ENCODE data around the gene SLC31A2. TPM values are rescaled to one million over a fixed set of nuclear protein-coding genes. Genes with fewer than 3 reads are reported as not detected.

Gene SLC31A2
- total and polyA plus RNA-seq, 2 donors (not counting 1 experiment from before 2014, with no cell fraction given): 0.67 to 2.3 TPM

GRCh38 chr9:113153599-113153998, 2.8 kb downstream of the SLC31A2 start:
- Mint-ChIP-seq H3K9me3 (ENCODE audit: insufficient read depth) (no peaks in the 10 kb centered on the region), H3K4me3 (no peak overlapping the region), H3K27ac (no peak overlapping the region), H3K4me1 (peaks cover 18% of the 10 kb centered on the region), H3K27me3 (no peaks in the 10 kb centered on the region)
- Histone ChIP-seq H3K79me2 (ENCODE audit: control insufficient read depth, insufficient read depth, low read length) (no peaks in the 10 kb centered on the region), H3K27ac (ENCODE audit: low read length in 2 of 2) (no peak overlapping the region), H3K9me3 (ENCODE audit: control extremely low read depth in 1 of 3, control insufficient read depth in 2 of 3, insufficient read depth in 1 of 3, low read length in 2 of 3) (no peaks in the 10 kb centered on the region), H3K4me2 (replicated peaks; ENCODE audit: low read depth, low read length, poor library complexity, severe bottlenecking) (no peak overlapping the region), H3K36me3 (replicated peaks in 1 of 2; ENCODE audit: control extremely low read depth in 1 of 2, control insufficient read depth in 1 of 2, extremely low read depth in 1 of 2, insufficient read depth in 2 of 2, low read length in 1 of 2) (no peaks in the 10 kb centered on the region), H4K20me1 (ENCODE audit: control insufficient read depth, insufficient read depth, low read length, poor library complexity, severe bottlenecking) (no peaks in the 10 kb centered on the region), H3K9ac (ENCODE audit: low read length) (no peak overlapping the region), H3K27me3 (replicated peaks in 1 of 4; ENCODE audit: control extremely low read depth in 1 of 4, control insufficient read depth in 3 of 4, insufficient read depth in 4 of 4, low read length in 3 of 4) (no peaks in the 10 kb centered on the region), H3K4me1 (ENCODE audit: control insufficient read depth in 2 of 2, insufficient read depth in 2 of 2, low read length in 2 of 2) (peaks cover 0 to 19% of the 10 kb centered on the region in 2 donors), H2AFZ (ENCODE audit: insufficient read depth, low read depth, low read length, poor library complexity, severe bottlenecking) (no peak overlapping the region), H3K4me3 (ENCODE audit: control extremely low read depth in 1 of 5, extremely low read depth in 1 of 5, insufficient read depth in 1 of 5, low read depth in 2 of 5, low read length in 4 of 5) (no peak overlapping the region)
- no peak for ATAC-seq (ENCODE audit: low read depth)
- POLR2A ChIA-PET: no interaction called here
- CTCF ChIA-PET: interaction anchor here (1.1 kb wide), 1 partner anchor 248 kb away, joined by 4 read pairs; no protein-coding TSS in a partner anchor
- WGBS (ENCODE audit: insufficient coverage): 88% methylated on average over 2 of the region's 6 CpGs
- TF ChIP-seq EZH2 (IDR thresholded peaks at IDR 0.05; ENCODE audit: borderline replicate concordance, insufficient read depth, low read depth, low read length, poor library complexity, severe bottlenecking): no peak
- TF ChIP-seq, protein P1, sequence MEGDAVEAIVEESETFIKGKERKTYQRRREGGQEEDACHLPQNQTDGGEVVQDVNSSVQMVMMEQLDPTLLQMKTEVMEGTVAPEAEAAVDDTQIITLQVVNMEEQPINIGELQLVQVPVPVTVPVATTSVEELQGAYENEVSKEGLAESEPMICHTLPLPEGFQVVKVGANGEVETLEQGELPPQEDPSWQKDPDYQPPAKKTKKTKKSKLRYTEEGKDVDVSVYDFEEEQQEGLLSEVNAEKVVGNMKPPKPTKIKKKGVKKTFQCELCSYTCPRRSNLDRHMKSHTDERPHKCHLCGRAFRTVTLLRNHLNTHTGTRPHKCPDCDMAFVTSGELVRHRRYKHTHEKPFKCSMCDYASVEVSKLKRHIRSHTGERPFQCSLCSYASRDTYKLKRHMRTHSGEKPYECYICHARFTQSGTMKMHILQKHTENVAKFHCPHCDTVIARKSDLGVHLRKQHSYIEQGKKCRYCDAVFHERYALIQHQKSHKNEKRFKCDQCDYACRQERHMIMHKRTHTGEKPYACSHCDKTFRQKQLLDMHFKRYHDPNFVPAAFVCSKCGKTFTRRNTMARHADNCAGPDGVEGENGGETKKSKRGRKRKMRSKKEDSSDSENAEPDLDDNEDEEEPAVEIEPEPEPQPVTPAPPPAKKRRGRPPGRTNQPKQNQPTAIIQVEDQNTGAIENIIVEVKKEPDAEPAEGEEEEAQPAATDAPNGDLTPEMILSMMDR (IDR thresholded peaks at IDR 0.05): no peak
- intact Hi-C loops (cut with micrococcal nuclease): loop anchor here (10.0 kb wide), 1 partner anchor 261 kb away; the partner anchor contains the start of genes C9orf43 and POLE3
- DNase-seq: no peak

DNA sequence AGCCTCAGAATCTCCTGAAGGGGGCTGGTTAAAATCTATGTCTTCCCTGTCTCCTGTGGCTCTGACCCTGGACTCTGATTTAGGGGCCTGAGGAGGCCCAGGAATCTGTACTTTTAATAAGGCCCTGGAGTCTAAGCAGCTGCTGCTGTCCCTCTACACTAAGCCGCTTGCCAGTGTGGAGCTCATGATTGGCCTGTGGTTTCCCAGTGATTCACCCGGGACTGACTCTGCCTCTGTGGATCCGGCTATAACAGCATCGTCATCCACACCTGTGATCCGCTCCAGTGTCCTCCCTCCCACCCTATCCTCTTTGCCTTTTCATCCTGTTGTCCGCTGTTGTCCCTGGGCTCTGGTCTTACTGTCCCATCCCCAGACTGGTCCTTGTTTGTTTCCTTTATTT, 3.7 kb downstream of the SLC31A2 start:
- H3K4me3 Mint-ChIP-seq: no peak overlapping the region
- H3K27ac Mint-ChIP-seq: no peak overlapping the region
- Histone ChIP-seq H3K4me2 (replicated peaks; ENCODE audit: low read depth, low read length, poor library complexity, severe bottlenecking) (no peak overlapping the region), H3K79me2 (ENCODE audit: control insufficient read depth, insufficient read depth, low read length) (no peaks in the 10 kb centered on the region), H4K20me1 (ENCODE audit: control insufficient read depth, insufficient read depth, low read length, poor library complexity, severe bottlenecking) (no peaks in the 10 kb centered on the region), H3K27ac (ENCODE audit: low read length in 2 of 2) (no peak overlapping the region), H3K9me3 (ENCODE audit: control extremely low read depth in 1 of 3, control insufficient read depth in 2 of 3, insufficient read depth in 1 of 3, low read length in 2 of 3) (no peaks in the 10 kb centered on the region), H3K4me1 (ENCODE audit: control insufficient read depth in 2 of 2, insufficient read depth in 2 of 2, low read length in 2 of 2) (peaks cover 0 to 19% of the 10 kb centered on the region in 2 donors), H3K27me3 (replicated peaks in 1 of 4; ENCODE audit: control extremely low read depth in 1 of 4, control insufficient read depth in 3 of 4, insufficient read depth in 4 of 4, low read length in 3 of 4) (no peaks in the 10 kb centered on the region), H3K9ac (ENCODE audit: low read length) (no peak overlapping the region), H3K4me3 (ENCODE audit: control extremely low read depth in 1 of 5, extremely low read depth in 1 of 5, insufficient read depth in 1 of 5, low read depth in 2 of 5, low read length in 4 of 5) (no peak overlapping the region), H2AFZ (ENCODE audit: insufficient read depth, low read depth, low read length, poor library complexity, severe bottlenecking) (no peak overlapping the region), H3K36me3 (replicated peaks in 1 of 2; ENCODE audit: control extremely low read depth in 1 of 2, control insufficient read depth in 1 of 2, extremely low read depth in 1 of 2, insufficient read depth in 2 of 2, low read length in 1 of 2) (peaks cover 0 to 2% of the 10 kb centered on the region in 2 experiments)
- DNase-seq (no peak), ATAC-seq (ENCODE audit: low read depth) (no peak)
- H3K27me3 Mint-ChIP-seq: no peaks in the 10 kb centered on the region
- WGBS (ENCODE audit: insufficient coverage): 80% methylated on average over 4 of the region's 6 CpGs
- CTCF ChIA-PET: interaction anchor here (0.8 kb wide), 1 partner anchor 120 kb away, joined by 4 read pairs; no protein-coding TSS in a partner anchor
- TF ChIP-seq, protein P1 (IDR thresholded peaks at IDR 0.05): no peak
- TF ChIP-seq EZH2 (IDR thresholded peaks at IDR 0.05; ENCODE audit: borderline replicate concordance, insufficient read depth, low read depth, low read length, poor library complexity, severe bottlenecking): no peak
- H3K4me1 Mint-ChIP-seq: peaks cover 18% of the 10 kb centered on the region
- no peaks in the 10 kb centered on the region for H3K9me3 Mint-ChIP-seq (ENCODE audit: insufficient read depth)
- intact Hi-C loops (cut with micrococcal nuclease): loop anchor here (10.0 kb wide), 1 partner anchor 260 kb away; the partner anchor contains the start of genes C9orf43 and POLE3
- POLR2A ChIA-PET: no interaction called here
